GM21515 (cell line): ENCODE measurements around the gene GFPT2.

ENCODE experiments used
- ATAC-seq: cut with Tn5 transposase; IDR thresholded peaks from one replicate; pipeline ENCODE4 v1.9.1; 2021; ENCODE audit not compliant: unreplicated experiment

The GFPT2 gene

DNA sequence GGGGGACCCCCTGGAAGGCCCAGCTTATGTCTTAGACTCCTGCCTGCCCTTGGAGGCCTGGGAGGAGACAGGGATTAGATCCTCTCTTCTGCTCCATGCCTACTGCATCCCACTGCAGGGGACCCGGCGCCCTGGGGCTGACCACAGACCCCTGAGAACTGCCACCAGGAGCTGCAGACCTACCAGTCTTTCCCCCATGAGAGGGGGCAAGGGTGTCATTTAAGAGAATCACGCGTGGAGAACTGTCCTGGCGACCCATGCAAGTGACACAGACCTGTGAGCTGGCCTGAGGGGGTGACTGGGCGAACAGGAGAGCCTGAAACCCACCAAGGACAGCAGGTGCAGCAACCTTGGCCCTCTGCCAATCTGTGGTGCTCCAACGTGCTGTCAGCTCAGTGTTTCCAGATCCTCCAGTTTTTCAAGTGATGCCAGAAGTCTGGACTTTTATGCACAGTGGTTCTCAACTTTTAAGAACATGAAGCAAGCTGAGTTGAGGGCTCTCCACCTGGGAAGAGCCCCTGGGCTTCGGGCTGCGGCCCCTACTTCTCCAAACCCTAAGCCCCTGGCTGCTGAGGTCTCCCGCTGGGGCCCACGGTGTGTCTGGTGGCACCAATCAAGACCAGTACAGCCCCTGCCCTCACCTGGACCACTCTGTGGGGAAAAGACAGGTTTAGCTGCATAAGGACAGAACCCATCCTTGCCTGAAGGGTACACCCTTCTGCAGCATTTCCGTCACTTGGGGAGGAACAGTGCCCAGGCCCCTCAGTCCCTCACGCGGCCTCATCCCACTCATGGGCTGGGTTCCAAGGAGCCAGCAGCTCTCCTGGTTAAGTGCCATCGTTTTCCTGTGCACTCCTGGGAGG, 18.2 kb downstream of the GFPT2 start:
- no peak for ATAC-seq

DNA sequence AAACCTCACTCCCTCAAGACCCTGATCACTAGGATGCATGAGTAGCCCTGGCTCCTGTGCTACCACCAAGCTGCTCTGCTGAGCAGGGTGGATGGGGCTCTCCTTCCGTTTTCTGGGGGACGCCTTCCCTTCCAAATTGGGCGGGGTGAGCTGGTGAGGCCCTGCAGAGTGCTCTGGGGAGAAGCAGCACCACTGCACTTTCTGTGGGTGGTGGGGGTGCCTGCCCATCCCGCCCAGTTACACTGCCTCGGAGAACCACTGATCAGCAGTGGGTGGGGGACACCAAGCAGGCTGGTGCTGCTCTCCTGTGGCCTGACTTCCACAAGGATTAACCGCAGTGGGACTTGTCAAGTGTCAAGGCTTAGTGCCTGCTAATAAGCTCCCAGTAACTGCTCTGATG, 19.0 kb downstream of the GFPT2 start:
- no peak for ATAC-seq

DNA sequence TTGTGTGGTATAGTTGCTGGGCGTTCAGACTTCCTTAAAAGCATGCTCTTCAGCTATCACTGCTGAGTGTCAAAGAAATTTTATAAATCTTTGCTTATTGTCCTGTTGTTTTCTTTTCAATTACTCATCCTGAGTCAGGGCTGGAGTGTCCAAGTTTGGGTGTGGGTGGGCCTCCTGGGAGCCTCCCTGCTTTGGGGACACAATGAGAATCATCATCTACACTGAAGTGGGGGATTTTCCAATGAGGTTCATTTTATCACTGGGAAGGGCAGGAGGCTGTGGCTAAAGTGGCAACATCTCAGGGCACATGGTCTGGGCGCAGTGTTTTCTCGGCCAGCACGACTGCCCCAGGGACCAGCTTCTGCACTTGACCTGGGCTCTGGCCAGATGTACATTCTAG, 19.5 kb downstream of the GFPT2 start:
- ATAC-seq, result no peak

DNA sequence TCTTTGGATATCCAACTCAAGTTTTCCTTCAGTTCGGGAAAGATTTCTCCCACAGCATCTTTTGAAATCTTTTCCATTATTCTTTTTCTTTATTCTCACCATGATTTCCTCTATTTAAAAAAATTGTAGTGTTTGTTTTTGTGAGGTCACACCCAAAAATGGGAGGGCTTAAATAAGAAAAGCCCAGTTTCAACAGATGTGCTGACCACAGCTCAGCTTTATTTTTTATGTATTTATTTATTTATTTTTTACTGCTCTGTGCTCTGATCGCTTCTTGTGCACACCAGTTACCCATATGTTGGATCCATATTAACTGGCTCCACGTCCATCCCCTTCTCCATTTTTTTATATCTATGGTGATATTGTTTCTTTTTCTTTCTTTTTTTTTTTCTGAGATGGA, 20.3 kb downstream of the GFPT2 start:
- no peak for ATAC-seq

DNA sequence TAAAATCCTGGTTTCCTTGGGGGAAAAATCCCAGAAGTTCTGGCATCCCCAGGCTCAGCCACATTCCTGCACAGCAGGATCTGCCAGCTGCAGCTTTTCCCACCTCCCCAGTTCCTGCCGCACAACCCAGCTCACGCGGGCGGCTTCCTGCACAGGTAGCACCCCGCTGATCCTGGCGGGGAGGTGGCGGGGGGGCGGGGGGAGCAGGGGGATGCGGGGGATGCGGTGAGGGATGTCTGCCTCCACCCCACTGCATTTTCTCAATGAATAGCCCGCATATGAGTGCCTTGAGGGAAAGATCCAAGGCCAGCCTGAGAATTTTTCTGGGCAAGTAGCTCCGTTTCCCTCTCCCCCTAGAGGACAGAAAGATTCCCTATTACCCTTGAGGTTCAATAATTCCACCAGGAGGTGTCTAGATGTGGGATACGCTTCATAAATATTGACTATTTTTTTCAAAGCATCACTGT, 21.1 kb downstream of the GFPT2 start:
- no peak for ATAC-seq

DNA sequence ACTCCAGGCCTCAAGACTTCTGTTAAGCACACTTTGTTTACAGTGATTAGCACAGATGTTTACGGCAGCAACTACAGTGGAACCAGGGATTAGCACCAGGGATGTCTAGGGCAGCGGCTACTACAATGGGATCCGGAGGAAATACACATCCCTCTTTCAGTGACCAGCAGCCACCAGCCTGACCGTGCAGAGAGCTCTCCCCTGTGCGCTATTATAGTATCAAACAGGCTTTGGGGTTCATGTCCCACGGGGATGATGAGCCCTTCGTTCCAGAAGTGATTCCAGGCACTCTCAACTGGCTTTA, 21.5 kb downstream of the GFPT2 start:
- ATAC-seq, result no peak

DNA sequence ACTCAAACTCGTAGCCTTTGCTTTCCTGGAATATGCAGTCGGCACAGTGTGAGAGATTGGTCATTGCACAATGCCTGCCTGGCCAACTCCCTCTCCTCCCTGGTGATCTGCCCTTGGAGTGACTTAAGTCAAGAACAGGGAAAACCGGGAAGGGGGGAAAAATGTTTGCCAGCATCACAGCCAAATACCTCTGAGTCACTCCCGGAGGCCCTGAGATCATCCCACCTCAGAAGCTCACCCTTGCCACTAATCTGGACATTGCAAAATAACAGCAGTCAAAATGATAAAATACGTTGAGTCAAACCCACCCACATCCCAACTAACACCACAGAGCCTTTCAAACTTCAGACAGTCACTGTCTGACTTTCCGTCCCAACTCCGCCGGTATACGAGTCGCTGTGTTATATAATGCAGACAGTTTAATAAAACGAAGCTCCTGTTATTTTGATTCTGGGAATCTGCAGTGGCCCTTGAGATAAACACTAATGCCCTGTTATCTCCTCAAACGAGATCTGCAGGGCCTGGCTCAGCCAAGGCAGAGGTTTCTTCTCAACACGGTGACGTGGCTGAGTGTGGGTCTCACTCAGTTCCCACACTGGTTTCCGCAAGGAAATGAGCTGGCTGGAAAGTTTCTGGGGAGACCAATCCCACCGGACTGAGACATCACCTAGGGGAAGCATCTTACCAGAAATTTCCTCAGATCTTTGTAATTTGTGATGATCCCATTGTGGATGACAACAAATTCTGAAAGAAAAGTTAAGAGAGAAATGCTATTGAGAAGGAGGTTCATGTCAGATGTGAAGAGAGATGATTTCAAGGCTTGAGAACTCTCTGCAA, 22.1 kb downstream of the GFPT2 start:
- no peak for ATAC-seq

DNA sequence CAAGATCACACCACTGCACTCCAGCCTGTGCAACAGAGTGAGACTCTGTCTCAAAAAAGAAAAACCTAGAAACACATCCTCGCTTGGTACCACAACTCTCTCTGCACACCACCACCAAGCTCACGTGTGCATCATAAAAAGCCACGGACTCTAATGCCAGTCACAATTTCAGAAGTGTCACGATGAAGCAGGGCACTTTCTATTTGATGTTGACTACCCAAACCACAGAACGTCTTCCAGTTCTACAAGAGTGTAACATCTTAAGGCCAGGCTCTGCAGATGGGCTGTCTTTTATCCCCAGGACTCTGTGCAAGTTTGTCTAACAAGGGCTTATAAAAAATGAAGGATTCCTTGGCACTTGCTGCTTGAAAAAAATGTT, 22.9 kb downstream of the GFPT2 start:
- no peak for ATAC-seq

DNA sequence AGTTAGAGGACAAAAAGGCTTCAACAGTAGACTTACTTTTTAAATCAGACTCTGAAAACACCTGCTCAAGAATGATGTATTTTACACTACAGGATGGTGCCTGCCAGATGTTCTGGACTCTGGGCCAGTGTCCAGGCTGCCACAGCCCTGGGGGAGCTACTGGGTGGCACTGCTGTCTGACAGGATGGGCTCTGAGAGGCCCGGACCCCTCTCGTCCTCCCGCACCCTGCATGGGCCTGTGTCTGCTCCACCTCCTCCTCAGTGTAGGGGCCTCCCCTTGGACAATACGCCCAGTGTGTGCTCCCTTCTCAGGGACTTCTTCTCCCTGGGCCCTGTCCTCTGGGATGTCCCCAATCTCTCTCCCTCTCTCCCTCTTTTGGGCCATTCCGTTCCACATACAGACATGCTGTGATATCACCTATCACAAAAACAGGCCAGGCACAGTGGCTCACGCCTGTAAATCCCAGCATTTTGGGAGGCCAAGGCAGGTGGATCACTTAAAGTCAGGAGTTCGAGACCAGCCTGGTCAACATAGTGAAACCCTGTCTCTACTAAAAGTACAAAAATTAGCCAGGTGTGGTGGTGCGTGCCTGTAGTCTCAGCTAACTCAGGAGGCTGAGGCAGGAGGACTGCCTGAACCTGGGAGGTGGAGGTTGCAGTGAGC, 23.4 kb downstream of the GFPT2 start:
- ATAC-seq, result no peak

DNA sequence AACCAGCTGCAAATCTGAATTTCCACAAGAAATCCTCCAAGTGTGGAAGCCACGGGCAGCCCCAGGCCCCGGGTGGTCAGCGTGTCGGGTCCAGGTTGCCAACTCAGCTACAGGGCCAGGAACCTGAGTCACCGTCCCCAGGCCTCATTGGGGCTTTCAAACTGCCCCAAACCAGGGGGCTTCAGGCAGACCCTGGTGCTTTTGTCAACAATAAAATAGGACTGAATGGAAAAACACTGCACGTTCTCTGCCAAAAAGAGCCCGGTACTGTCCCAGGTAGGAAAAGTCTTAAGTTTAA, 24.0 kb downstream of the GFPT2 start:
- no peak for ATAC-seq

DNA sequence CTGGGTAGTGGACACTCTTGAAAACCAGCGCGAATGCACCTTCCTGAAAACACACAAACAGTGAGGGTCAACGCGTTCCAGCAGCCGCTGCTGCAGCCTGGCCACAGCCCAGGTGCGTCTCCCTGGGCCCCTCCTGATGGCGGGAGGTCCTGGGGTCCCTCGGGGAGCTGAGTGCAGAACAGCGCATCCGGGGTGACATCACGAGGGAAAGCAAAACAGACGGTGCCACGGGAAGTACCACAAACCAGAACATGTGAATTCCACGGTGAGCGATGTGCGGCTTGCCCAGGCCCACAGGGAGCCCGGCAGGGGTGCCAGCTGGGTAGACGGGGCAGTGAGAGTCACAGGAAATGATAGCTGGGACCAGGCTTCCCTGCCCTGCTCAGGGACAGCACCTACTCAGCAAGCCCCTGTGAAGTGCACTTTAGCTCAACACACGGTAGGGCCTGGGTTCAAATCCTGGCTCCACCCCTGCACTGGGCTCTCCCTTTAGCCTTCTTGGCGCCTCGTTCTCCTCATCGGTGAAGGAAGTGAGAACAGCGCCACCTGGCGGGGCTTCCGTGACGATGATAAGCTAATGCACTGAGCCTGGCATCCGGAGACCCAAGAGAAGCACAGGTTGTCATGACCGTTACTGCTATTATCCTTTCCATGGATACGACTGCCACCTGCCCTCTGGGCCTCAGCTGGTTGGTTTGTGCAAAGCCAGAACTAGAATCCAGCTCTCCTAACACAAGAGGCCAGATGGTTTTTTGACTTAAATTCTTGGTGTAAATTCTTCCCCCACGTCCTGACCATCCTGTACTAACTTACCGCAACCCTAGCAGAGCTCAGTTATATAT, 24.6 kb downstream of the GFPT2 start:
- ATAC-seq, result peak; percentile 89

DNA sequence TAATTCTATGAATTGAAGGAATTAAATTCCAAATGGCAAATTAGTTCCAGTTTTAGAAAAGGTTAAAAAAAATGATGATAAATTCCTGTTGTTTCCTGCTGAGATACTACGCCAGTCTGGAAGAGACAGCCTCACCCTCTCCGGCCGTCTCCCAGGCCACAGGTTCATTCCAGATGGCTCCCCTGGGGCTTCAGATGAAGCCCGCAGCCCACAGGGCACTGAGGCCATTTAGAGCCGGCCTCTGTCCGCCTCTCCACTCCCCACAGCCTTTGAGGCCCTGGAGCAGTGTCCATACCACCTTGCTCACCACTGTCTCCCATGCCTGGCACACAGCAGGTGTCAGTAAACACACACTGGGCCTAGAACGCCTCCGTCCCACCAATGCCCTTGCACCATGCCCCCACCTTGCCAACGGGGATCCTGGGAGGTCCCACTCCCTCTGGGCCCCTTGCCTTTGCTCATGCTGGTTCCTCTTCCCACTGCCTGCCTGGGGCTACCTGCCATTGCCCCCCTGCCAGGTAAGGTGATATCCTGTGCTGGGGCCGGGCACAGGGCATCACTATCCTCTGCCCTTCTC, 26.1 kb downstream of the GFPT2 start:
- ATAC-seq, result no peak

DNA sequence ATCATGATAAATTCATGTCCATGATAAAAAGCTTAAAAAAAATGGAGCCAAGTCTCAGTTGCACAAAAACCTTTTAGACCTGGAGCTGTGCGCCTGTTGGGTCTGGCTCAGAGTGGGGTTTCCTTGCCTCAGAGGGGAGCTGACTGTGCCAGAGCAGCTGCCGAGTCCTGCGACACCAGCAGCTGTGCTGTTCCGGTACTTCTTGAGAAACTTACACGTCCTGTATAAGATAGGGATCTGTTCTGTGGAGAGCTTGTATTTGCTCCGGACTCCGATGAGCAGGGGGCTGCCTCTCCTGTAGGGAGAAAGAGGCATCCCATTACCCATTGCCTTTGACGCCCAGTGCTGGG, 28.6 kb downstream of the GFPT2 start:
- no peak for ATAC-seq

DNA sequence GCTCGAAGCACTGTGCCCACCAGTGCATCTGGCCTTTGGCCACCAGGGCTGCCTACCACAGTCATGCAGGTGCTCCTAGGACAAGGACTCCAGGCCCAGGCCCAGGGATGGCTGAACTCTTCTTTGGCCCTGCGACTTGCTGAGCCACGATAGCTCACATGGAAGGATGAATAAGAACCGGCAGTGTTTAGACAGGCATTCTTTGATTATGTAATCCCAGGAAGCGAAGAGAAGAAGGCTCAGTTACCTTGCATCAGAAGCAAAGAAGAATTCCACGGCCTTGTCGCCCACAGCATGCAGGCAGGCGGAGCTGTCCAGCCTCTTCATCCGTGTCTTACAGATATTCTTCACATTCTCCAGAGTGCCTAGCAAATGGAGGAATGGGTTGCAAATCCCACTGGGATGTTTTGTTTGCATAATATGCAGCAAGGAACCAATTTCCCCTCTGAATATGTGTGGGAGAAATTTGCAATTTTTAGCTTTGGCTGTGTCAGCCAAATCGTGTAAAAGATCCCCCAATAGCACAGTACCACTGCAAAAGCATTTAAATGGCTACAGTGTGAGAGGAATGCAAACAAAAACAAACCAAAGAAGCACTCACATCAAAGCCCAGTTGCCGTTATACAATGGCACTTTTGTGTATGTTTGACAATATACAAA, 29.1 kb downstream of the GFPT2 start:
- no peak for ATAC-seq

DNA sequence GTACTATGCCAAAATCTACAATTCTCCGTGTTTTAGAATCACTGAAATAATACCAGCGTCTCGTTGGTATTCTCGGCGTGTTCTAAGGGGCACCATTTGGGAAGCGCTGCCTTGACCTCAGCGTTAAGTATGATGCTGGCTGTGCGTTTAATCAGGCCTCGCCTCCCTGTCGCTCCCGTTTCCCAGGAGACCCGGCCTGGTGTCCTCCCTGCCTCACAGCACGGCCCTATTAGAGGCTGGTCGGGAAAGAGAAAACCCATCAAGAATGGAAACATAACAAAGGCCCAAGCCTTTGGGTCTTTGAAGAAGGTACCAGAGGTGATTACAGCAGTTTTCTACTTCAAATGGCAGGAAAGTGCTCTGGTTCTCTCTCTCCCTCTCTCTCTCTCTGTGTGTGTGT, 30.0 kb downstream of the GFPT2 start:
- no peak for ATAC-seq

DNA sequence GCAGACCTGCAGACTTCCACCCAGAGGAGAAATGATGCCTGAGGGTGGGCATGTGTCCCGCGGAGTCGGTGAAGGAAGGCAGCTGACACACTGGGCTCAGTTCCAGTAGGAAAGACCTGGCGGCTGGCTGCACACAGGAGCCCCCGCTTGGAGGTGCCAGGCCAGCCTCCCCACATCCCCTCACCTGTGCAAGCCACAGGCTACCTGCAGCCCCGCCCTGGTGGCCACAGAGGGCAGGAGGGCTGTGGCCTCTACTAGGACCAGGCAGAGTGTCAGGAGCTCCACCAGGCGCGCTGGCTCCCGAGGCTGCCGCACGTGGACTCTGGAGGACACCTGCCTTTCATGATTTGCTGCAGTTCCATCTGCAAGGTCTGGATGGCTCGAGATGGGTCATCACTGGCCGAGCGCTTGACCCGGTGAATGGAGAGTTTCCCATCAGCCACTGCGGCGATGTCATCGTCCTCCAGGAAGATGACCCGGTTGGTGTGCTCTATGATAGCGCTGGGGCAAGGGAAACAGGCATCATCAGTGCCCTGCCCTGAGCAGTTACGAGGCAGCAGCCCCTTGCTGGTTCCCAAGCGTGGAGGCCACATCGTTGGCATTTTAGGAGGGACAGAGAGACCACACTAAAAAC, 34.6 kb downstream of the GFPT2 start:
- no peak for ATAC-seq

DNA sequence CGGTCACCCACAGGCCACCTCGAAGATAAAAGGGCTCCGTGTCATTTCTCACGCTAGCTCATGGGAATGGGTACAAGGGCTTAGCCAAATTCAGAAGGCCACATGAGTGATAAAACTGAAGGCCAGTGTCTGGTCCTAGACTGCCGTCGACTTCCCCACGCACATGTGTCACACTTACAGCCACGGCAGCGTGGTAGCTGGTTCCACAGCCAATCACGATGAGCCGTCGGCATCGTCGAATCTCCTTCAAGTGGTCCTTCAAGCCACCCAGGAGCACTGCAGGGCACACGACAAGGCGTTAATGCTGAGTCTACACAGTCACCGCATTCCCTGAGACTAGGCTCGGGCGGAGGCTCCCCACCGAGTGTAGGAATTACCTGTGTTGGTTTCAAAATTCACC, 36.5 kb downstream of the GFPT2 start:
- ATAC-seq, result no peak

DNA sequence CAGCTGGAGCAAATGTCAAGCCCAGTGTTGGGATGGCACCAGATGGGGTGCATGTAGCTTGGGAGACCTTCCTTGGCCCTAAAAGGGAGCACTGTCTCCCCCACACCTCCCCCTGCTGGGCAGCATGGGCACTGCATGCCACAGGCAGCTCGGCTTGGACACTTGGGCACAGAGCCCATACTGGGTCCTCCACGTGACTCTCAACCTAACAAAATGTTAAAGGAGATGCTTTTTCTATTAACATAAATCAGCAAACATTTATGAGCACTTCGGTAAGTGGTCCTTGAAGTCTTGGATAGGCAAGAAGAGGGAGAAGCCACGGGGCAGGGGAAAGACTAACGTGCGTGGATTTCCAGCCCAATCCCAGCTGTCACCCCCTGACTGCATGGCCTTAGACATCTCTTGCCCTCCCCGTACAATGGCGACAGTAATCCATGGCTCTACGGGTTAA, 37.3 kb downstream of the GFPT2 start:
- ATAC-seq, result peak; percentile 56

DNA sequence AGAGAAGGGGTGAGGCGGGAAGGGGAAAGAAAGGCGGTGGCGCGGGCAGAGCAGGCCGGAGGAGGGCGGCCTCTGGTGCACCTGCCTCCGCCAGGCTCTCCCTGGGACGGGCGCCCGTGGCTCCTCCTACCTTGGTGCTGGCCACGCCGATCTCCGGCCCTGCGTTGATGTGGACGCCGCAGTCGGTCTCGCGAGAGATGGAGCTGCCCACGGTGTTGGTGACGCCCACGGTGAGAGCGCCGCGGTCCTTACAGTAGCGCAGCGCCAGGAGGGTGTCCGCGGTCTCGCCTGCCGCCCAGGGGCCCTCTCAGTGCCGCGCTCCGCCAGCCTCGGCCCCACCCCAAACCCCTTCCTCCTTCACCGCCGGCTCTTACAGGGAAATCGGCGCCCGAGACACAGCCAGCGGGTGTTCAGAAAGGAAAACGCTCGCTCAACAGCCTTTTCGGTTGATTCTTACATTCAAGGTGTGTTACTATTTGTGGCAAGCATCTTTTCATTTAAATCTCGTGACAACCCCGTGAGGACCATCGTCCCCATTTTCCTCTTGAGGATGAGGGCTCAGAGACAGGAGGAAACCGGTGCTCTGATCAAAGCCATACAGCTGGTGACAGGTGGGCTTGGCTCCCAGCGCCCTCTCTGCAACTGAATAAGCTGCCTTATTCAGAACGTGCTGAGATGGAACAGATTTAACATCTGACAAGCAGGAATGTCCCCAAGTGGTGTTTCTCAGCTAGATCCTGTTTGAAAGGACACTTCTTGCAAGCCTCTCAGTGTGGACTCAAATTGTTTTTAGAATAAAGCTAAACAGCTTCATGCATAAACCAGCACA, 39.2 kb downstream of the GFPT2 start:
- peak; percentile 84 for ATAC-seq
